ENCODE results near the gene NABP1. TPM values are rescaled to one million over a fixed set of nuclear protein-coding genes. Genes with fewer than 3 reads are reported as not detected.

The NABP1 gene
- total RNA-seq, 1 donor from 2014 or later, result 13.5 TPM

- H3K27me3 Mint-ChIP-seq (ENCODE audit: low read depth), result no peaks in the 10 kb centered on the region
- no peak for DNase-seq (ENCODE audit: low spot score in 2 of 2, unreplicated experiment in 2 of 2)
- H3K4me3 Mint-ChIP-seq, result no peak overlapping the region
- H3K36me3 Mint-ChIP-seq, result no peaks in the 10 kb centered on the region
- peaks cover 15% of the 10 kb centered on the region for H3K4me1 Mint-ChIP-seq
- TF ChIP-seq CTCF (IDR thresholded peaks at IDR 0.05; ENCODE audit: unreplicated experiment), result no peak
- H3K27ac Mint-ChIP-seq, result no peak overlapping the region
- peaks cover 9% of the 10 kb centered on the region for H3K9me3 Mint-ChIP-seq
Observed at GRCh38 chr2:191705701-191706100, 27.8 kb downstream of the NABP1 start.

DNA sequence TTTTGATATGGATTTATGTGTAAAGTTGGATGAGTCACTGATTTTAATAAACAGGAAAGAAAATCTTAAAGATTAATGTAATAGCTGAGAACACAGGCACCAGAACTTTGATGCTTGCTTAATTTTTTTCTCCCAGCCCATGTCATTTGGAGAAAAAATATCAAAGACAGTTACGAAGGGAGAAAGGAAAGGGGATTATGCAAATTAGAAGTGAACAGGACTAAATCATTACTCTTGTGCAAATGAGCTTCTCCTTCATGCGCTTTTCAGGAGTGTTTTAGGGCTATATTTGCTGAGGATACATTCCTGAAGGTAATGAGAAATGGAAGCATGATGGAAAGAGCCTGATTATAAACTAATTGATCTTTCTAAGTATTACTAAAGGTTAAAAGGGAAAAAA, 28.9 kb downstream of the NABP1 start:
- peaks cover 13% of the 10 kb centered on the region for H3K4me1 Mint-ChIP-seq
- peaks cover 3% of the 10 kb centered on the region for H3K9me3 Mint-ChIP-seq
- H3K27me3 Mint-ChIP-seq (ENCODE audit: low read depth), result no peaks in the 10 kb centered on the region
- H3K36me3 Mint-ChIP-seq, result no peaks in the 10 kb centered on the region
- no peak overlapping the region for H3K27ac Mint-ChIP-seq
- TF ChIP-seq CTCF (IDR thresholded peaks at IDR 0.05; ENCODE audit: unreplicated experiment), result no peak
- DNase-seq (ENCODE audit: low spot score in 2 of 2, unreplicated experiment in 2 of 2), result no peak
- no peak overlapping the region for H3K4me3 Mint-ChIP-seq

GRCh38 chr2:191707542-191707941, 29.6 kb downstream of the NABP1 start:
- Mint-ChIP-seq H3K36me3 (no peaks in the 10 kb centered on the region), H3K4me1 (peaks cover 13% of the 10 kb centered on the region), H3K9me3 (no peaks in the 10 kb centered on the region), H3K27me3 (ENCODE audit: low read depth) (no peaks in the 10 kb centered on the region), H3K27ac (no peak overlapping the region), H3K4me3 (no peak overlapping the region)
- no peak for TF ChIP-seq CTCF (IDR thresholded peaks at IDR 0.05; ENCODE audit: unreplicated experiment)
- no peak for DNase-seq (ENCODE audit: low spot score in 2 of 2, unreplicated experiment in 2 of 2)

DNA sequence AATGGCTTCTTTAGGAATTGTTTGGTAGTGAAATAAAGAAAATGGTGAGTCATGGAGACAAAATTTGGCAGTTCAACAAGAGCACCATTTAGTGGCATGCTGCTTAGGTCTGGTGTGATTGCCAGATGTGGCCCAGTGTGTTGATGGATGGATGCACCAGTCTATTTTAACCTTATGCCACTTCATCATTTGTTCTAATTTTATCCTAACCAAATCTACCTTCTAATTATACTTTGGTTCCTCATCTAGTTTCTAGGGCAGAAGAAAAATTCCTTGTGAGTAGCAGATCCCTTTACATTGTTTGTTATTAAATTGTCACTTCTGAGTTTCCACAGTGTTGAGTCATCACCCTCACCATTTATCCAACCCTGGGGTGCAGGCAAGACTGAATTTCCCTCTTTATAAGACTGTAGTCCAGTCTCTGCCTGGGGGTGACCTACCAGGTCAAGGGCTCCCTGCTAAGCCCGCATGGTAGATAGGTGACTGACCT, 32.5 kb downstream of the NABP1 start:
- Mint-ChIP-seq H3K27ac (no peak overlapping the region), H3K27me3 (ENCODE audit: low read depth) (no peaks in the 10 kb centered on the region), H3K9me3 (no peaks in the 10 kb centered on the region), H3K36me3 (no peaks in the 10 kb centered on the region), H3K4me3 (no peak overlapping the region), H3K4me1 (peaks cover 12% of the 10 kb centered on the region)
- TF ChIP-seq CTCF (IDR thresholded peaks at IDR 0.05; ENCODE audit: unreplicated experiment), result no peak
- no peak for DNase-seq (ENCODE audit: low spot score in 2 of 2, unreplicated experiment in 2 of 2)

- Mint-ChIP-seq H3K4me3 (no peak overlapping the region), H3K4me1 (peaks cover 2% of the 10 kb centered on the region), H3K9me3 (no peaks in the 10 kb centered on the region), H3K27ac (no peak overlapping the region), H3K36me3 (no peaks in the 10 kb centered on the region), H3K27me3 (ENCODE audit: low read depth) (no peaks in the 10 kb centered on the region)
- no peak for DNase-seq (ENCODE audit: low spot score in 2 of 2, unreplicated experiment in 2 of 2)
- TF ChIP-seq CTCF (IDR thresholded peaks at IDR 0.05; ENCODE audit: unreplicated experiment), result no peak
Observed at GRCh38 chr2:191711621-191712020, 33.7 kb downstream of the NABP1 start.

DNA sequence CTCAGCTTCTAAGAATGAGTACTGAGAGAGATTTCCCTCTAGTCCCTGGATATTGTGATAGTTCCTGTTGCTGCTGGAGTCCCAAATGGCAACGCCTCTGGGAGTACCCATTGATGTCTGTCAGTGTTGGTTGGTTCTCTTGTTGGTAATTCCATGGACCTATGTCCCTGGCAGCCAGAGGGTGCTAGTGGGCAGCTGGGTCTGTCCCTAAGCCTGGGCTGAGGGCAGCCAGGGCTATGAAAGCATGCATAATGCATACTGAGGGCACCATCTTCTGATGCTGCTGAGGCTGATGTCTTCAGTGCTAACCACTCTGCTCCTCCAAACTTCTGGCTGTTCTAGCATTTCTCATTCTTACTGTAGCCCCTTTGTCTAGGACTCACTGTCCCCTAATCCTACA, 35.9 kb downstream of the NABP1 start:
- Mint-ChIP-seq H3K4me3 (no peak overlapping the region), H3K4me1 (no peaks in the 10 kb centered on the region), H3K9me3 (no peaks in the 10 kb centered on the region)

More for the DNA sequence above, 35.9 kb downstream of the NABP1 start:
- H3K27ac Mint-ChIP-seq, result no peak overlapping the region
- DNase-seq (ENCODE audit: low spot score in 2 of 2, unreplicated experiment in 2 of 2), result no peak
- no peaks in the 10 kb centered on the region for H3K36me3 Mint-ChIP-seq
- H3K27me3 Mint-ChIP-seq (ENCODE audit: low read depth), result no peaks in the 10 kb centered on the region
- TF ChIP-seq CTCF (IDR thresholded peaks at IDR 0.05; ENCODE audit: unreplicated experiment), result no peak
